ENCODE data around the gene GSK3B.
A peak's percentile ranks its signal among the peaks of the same experiment; 100 is the strongest.

Gene GSK3B

GRCh38 chr3:119794401-119794800, 299.8 kb downstream of the GSK3B start:
- DNase-seq (ENCODE audit: low read depth), result no peak
- TF ChIP-seq CTCF (IDR thresholded peaks at IDR 0.05; ENCODE audit: low read length, missing control alignments), result no peak
- no peak overlapping the region for H3K4me3 ChIP-seq (replicated peaks; ENCODE audit: low read depth, low read length)

GRCh38 chr3:119792270-119792669, 302.0 kb downstream of the GSK3B start:
- no peak overlapping the region for H3K4me3 ChIP-seq (replicated peaks; ENCODE audit: low read depth, low read length)
- no peak for TF ChIP-seq CTCF (IDR thresholded peaks at IDR 0.05; ENCODE audit: low read length, missing control alignments)
- DNase-seq (ENCODE audit: low read depth), result no peak

- no peak for DNase-seq (ENCODE audit: low read depth)
- no peak overlapping the region for H3K4me3 ChIP-seq (replicated peaks; ENCODE audit: low read depth, low read length)
- no peak for TF ChIP-seq CTCF (IDR thresholded peaks at IDR 0.05; ENCODE audit: low read length, missing control alignments)
These were observed 303.9 kb downstream of the GSK3B start for GRCh38 chr3:119790369-119790768.

- no peak for DNase-seq (ENCODE audit: low read depth)
- TF ChIP-seq CTCF (IDR thresholded peaks at IDR 0.05; ENCODE audit: low read length, missing control alignments), result no peak
- H3K4me3 ChIP-seq (replicated peaks; ENCODE audit: low read depth, low read length), result no peak overlapping the region
These were observed 307.8 kb downstream of the GSK3B start for GRCh38 chr3:119786409-119786808.

GRCh38 chr3:119783883-119784282, 310.4 kb downstream of the GSK3B start:
- H3K4me3 ChIP-seq (replicated peaks; ENCODE audit: low read depth, low read length), result no peak overlapping the region
- DNase-seq (ENCODE audit: low read depth), result peak; percentile 11
- no peak for TF ChIP-seq CTCF (IDR thresholded peaks at IDR 0.05; ENCODE audit: low read length, missing control alignments)

GRCh38 chr3:119783255-119783654, 311.0 kb downstream of the GSK3B start:
- no peak for DNase-seq (ENCODE audit: low read depth)
- H3K4me3 ChIP-seq (replicated peaks; ENCODE audit: low read depth, low read length), result no peak overlapping the region
- no peak for TF ChIP-seq CTCF (IDR thresholded peaks at IDR 0.05; ENCODE audit: low read length, missing control alignments)

GRCh38 chr3:119782460-119782859, 311.8 kb downstream of the GSK3B start:
- no peak for TF ChIP-seq CTCF (IDR thresholded peaks at IDR 0.05; ENCODE audit: low read length, missing control alignments)
- no peak overlapping the region for H3K4me3 ChIP-seq (replicated peaks; ENCODE audit: low read depth, low read length)
- DNase-seq (ENCODE audit: low read depth), result no peak
